Measurements from ENCODE around the gene OR5C1. TPM values are rescaled to one million over a fixed set of nuclear protein-coding genes. Genes with fewer than 3 reads are reported as not detected.

The OR5C1 gene
- total RNA-seq: not detected

DNA sequence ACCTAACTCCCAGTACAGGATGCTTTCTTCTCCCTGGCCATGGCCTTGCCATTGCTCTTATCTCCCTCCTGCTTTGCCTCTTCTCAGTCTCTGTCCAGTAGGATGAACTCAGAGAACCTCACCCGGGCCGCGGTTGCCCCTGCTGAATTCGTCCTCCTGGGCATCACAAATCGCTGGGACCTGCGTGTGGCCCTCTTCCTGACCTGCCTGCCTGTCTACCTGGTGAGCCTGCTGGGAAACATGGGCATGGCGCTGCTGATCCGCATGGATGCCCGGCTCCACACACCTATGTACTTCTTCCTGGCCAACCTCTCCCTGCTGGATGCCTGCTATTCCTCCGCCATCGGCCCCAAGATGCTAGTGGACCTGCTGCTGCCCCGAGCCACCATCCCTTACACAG is at the start of gene OR5C1:
Gene OR5C1, plus strand, starts transcription at position 103 of the 400 bp plus-strand sequence. Its CDS starts 0 bp downstream, at position 103.
- 94 to 97% methylated on average over 12 of the region's 12 CpGs for WGBS, 2 donors
- Histone ChIP-seq H3K27ac (no peak within 1 kb of the TSS), H3K27me3 (no peaks in the 10 kb centered on the region), H3K9me3 (no peaks in the 10 kb centered on the region), H3K36me3 (peaks cover 0 to 12% (median 0%) of the 10 kb centered on the region in 3 donors), H3K4me1 (no peaks in the 10 kb centered on the region), H3K4me3 (no peak within 1 kb of the TSS)
- no peak for DNase-seq (ENCODE audit: low spot score in 2 of 2)
- TF ChIP-seq EP300 (IDR thresholded peaks at IDR 0.05) (no peak), POLR2A (IDR thresholded peaks at IDR 0.05) (no peak)
- TF ChIP-seq, protein P1, sequence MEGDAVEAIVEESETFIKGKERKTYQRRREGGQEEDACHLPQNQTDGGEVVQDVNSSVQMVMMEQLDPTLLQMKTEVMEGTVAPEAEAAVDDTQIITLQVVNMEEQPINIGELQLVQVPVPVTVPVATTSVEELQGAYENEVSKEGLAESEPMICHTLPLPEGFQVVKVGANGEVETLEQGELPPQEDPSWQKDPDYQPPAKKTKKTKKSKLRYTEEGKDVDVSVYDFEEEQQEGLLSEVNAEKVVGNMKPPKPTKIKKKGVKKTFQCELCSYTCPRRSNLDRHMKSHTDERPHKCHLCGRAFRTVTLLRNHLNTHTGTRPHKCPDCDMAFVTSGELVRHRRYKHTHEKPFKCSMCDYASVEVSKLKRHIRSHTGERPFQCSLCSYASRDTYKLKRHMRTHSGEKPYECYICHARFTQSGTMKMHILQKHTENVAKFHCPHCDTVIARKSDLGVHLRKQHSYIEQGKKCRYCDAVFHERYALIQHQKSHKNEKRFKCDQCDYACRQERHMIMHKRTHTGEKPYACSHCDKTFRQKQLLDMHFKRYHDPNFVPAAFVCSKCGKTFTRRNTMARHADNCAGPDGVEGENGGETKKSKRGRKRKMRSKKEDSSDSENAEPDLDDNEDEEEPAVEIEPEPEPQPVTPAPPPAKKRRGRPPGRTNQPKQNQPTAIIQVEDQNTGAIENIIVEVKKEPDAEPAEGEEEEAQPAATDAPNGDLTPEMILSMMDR (IDR thresholded peaks at IDR 0.05): no peak

DNA sequence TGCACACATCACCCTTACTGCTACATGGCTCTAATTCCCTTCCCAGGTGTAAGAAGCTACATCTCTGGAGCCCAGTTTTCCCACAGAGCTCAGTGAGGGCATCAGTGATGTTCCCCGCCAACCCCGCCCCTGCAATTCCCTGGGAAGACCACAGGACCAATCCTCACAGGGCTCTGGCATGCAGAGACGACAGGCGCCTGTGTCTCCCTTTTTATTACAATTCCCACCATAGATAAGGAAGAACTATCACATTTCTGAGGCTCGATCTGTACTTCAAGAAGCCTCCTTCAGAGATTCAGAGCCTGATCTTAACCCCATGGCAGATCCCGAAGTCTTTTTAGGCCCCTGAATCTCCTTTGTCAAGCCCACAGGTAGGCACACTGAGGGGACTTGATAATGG is 46.7 kb upstream of the OR5C1 start, which contains the start of gene OR1L6:
Gene OR1L6, plus strand, starts transcription at position 301 of the 400 bp plus-strand sequence. CDS start 7,545 bp downstream, outside the sequence.
- Histone ChIP-seq H3K27ac (no peak within 1 kb of the TSS), H3K4me3 (no peak within 1 kb of the TSS), H3K27me3 (no peaks in the 10 kb centered on the region), H3K9me3 (peaks cover 0 to 50% (median 7%) of the 10 kb centered on the region in 4 donors), H3K4me1 (no peaks in the 10 kb centered on the region), H3K36me3 (no peaks in the 10 kb centered on the region)
- TF ChIP-seq POLR2A (IDR thresholded peaks at IDR 0.05): no peak
- TF ChIP-seq, protein P1 (IDR thresholded peaks at IDR 0.05): no peak
- no peak for TF ChIP-seq EP300 (IDR thresholded peaks at IDR 0.05)
- 74 to 78% methylated on average over 6 of the region's 6 CpGs for WGBS, 2 donors
- no peak for DNase-seq (ENCODE audit: low spot score in 2 of 2)

DNA sequence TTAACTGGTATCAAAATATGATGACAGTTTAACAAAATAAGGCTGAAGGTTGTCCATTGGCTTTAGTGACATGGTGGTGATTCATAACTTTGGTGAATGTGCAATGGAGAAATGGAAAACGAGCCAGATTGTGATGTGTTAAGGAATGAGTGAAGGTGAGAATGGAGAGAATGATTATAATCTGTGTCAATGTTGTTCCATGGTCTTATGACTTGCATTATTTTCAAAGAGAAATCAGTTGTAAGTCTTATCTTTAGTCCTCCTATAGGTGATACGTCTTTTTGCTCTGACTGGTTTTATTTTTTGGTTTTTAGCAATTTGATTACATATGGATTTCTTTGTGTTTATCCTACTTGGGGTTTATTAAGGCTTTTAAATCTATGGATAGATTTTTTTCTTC is 33.9 kb upstream of the OR5C1 start:
- no peaks in the 10 kb centered on the region for H3K4me1 ChIP-seq
- WGBS, 2 donors: 26 to 39% methylated on average over 2 of the region's 2 CpGs
- TF ChIP-seq EP300 (IDR thresholded peaks at IDR 0.05) (no peak), POLR2A (IDR thresholded peaks at IDR 0.05) (no peak)
- TF ChIP-seq, protein P1 (IDR thresholded peaks at IDR 0.05): no peak

DNA sequence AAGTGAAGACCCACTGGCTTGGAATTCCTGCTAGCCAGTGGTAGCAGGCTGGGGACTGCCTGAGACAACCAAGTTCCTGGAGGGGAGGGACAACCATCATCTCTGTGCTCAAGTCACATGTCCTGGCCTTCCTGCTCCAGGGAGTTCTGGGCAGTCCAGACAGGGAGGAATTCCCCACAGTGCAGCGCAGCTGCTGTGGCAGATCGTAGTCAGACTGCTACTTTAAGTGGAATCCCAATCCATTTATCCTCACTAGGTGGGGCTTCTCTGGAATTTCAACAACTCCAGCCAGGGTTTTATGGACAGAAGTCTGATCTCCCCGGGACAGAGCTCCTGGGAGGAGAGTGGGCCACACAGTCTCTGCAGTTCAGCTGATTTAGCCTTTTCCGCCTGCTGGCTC is 20.9 kb upstream of the OR5C1 start:
- Histone ChIP-seq H3K36me3 (no peaks in the 10 kb centered on the region), H3K27me3 (no peaks in the 10 kb centered on the region), H3K9me3 (peaks cover 0 to 62% (median 18%) of the 10 kb centered on the region in 4 donors), H3K4me3 (no peak overlapping the region), H3K4me1 (no peaks in the 10 kb centered on the region), H3K27ac (no peak overlapping the region)
- WGBS, 2 donors: 48 to 57% methylated on average over 3 to 4 of the region's 4 CpGs
- TF ChIP-seq, protein P1 (IDR thresholded peaks at IDR 0.05): no peak
- TF ChIP-seq POLR2A (IDR thresholded peaks at IDR 0.05) (no peak), EP300 (IDR thresholded peaks at IDR 0.05) (no peak)
- DNase-seq (ENCODE audit: low spot score in 2 of 2): no peak

More for the DNA sequence above, 33.9 kb upstream of the OR5C1 start:
- Histone ChIP-seq H3K9me3 (peaks cover 0 to 52% (median 6%) of the 10 kb centered on the region in 4 donors), H3K27ac (no peak overlapping the region), H3K4me3 (no peak overlapping the region), H3K27me3 (no peaks in the 10 kb centered on the region), H3K36me3 (peaks cover 0 to 15% (median 0%) of the 10 kb centered on the region in 3 donors)
- no peak for DNase-seq (ENCODE audit: low spot score in 2 of 2)

DNA sequence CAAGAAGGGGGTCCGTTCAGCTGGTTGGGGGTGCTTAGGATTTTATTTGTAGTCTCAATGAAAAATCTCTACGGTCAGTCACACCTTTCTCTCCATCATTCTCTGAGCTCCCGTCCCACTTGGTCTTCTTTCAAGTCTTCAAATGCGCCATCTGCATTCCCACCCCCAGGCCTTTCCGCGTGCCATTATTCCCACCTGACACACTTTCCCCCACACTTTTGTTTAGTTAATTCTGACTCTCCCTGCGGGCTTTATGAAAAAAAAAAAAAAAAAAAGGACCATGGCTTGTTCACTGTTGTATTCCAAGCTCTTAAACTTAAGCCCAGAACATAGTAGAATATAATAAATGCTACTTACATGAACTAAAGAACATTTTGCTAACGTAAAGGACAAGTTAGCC is 11.7 kb upstream of the OR5C1 start:
- no peaks in the 10 kb centered on the region for H3K27me3 ChIP-seq
- TF ChIP-seq, protein P1 (IDR thresholded peaks at IDR 0.05): no peak
- TF ChIP-seq POLR2A (IDR thresholded peaks at IDR 0.05) (no peak), EP300 (IDR thresholded peaks at IDR 0.05) (no peak)
- H3K36me3 ChIP-seq: no peaks in the 10 kb centered on the region
- H3K27ac ChIP-seq: no peak overlapping the region
- no peaks in the 10 kb centered on the region for H3K4me1 ChIP-seq
- 83 to 84% methylated on average over 8 of the region's 8 CpGs for WGBS, 2 donors
- DNase-seq (ENCODE audit: low spot score in 2 of 2): no peak
- H3K4me3 ChIP-seq: no peak overlapping the region
- H3K9me3 ChIP-seq: peaks cover 0 to 26% (median 2%) of the 10 kb centered on the region in 4 donors
